ENCODE results near the gene ANKRD60.

ANKRD60 gene

GRCh38 chr20:58173930-58174707 is 54.3 kb downstream of the ANKRD60 start:
- Histone ChIP-seq H3K9me3 (ENCODE audit: control insufficient read depth, insufficient read depth, low read length) (no peaks in the 10 kb centered on the region), H3K27me3 (ENCODE audit: control insufficient read depth, insufficient read depth, low read length) (peaks cover 15% of the 10 kb centered on the region), H3K4me1 (ENCODE audit: control insufficient read depth, insufficient read depth, low read length) (peaks cover 10% of the 10 kb centered on the region), H3K36me3 (ENCODE audit: control insufficient read depth, insufficient read depth, low read length) (no peaks in the 10 kb centered on the region), H3K9ac (ENCODE audit: low read depth, low read length) (no peak overlapping the region), H3K4me3 (ENCODE audit: low read depth, low read length) (peak overlapping the region; percentile 35; the same call in 1 of the 2 replicates), H3K27ac (ENCODE audit: low read depth, low read length) (no peak overlapping the region)

- Histone ChIP-seq H3K9me3 (ENCODE audit: control insufficient read depth, insufficient read depth, low read length) (no peaks in the 10 kb centered on the region), H3K27me3 (ENCODE audit: control insufficient read depth, insufficient read depth, low read length) (peaks cover 5% of the 10 kb centered on the region), H3K4me1 (ENCODE audit: control insufficient read depth, insufficient read depth, low read length) (peaks cover 10% of the 10 kb centered on the region), H3K36me3 (ENCODE audit: control insufficient read depth, insufficient read depth, low read length) (no peaks in the 10 kb centered on the region), H3K9ac (ENCODE audit: low read depth, low read length) (no peak overlapping the region), H3K4me3 (ENCODE audit: low read depth, low read length) (no peak overlapping the region), H3K27ac (ENCODE audit: low read depth, low read length) (no peak overlapping the region)
Observed at GRCh38 chr20:58173091-58173490, 55.4 kb downstream of the ANKRD60 start.

- no peak overlapping the region for H3K4me3 ChIP-seq (ENCODE audit: low read depth, low read length)
- no peaks in the 10 kb centered on the region for H3K36me3 ChIP-seq (ENCODE audit: control insufficient read depth, insufficient read depth, low read length)
- H3K27ac ChIP-seq (ENCODE audit: low read depth, low read length) = no peak overlapping the region
- no peaks in the 10 kb centered on the region; the same call in 1 of the 2 replicates for H3K27me3 ChIP-seq (ENCODE audit: control insufficient read depth, insufficient read depth, low read length)
- H3K9ac ChIP-seq (ENCODE audit: low read depth, low read length) = no peak overlapping the region
- H3K4me1 ChIP-seq (ENCODE audit: control insufficient read depth, insufficient read depth, low read length) = peaks cover 10% of the 10 kb centered on the region
- no peaks in the 10 kb centered on the region for H3K9me3 ChIP-seq (ENCODE audit: control insufficient read depth, insufficient read depth, low read length)
Observed at GRCh38 chr20:58171796-58172425, 56.5 kb downstream of the ANKRD60 start.

GRCh38 chr20:58169450-58169849 is 59.0 kb downstream of the ANKRD60 start:
- no peaks in the 10 kb centered on the region for H3K9me3 ChIP-seq (ENCODE audit: control insufficient read depth, insufficient read depth, low read length)
- no peaks in the 10 kb centered on the region for H3K27me3 ChIP-seq (ENCODE audit: control insufficient read depth, insufficient read depth, low read length)
- peaks cover 1% of the 10 kb centered on the region for H3K4me1 ChIP-seq (ENCODE audit: control insufficient read depth, insufficient read depth, low read length)
- H3K9ac ChIP-seq (ENCODE audit: low read depth, low read length) = no peak overlapping the region
- H3K27ac ChIP-seq (ENCODE audit: low read depth, low read length) = no peak overlapping the region
- no peak overlapping the region for H3K4me3 ChIP-seq (ENCODE audit: low read depth, low read length)
- no peaks in the 10 kb centered on the region for H3K36me3 ChIP-seq (ENCODE audit: control insufficient read depth, insufficient read depth, low read length)

- no peaks in the 10 kb centered on the region for H3K36me3 ChIP-seq (ENCODE audit: control insufficient read depth, insufficient read depth, low read length)
- no peaks in the 10 kb centered on the region for H3K4me1 ChIP-seq (ENCODE audit: control insufficient read depth, insufficient read depth, low read length)
- H3K9ac ChIP-seq (ENCODE audit: low read depth, low read length) = no peak overlapping the region
- H3K9me3 ChIP-seq (ENCODE audit: control insufficient read depth, insufficient read depth, low read length) = no peaks in the 10 kb centered on the region
- no peak overlapping the region for H3K27ac ChIP-seq (ENCODE audit: low read depth, low read length)
- no peaks in the 10 kb centered on the region for H3K27me3 ChIP-seq (ENCODE audit: control insufficient read depth, insufficient read depth, low read length)
- H3K4me3 ChIP-seq (ENCODE audit: low read depth, low read length) = no peak overlapping the region
Observed at GRCh38 chr20:58168843-58169242, 59.6 kb downstream of the ANKRD60 start.

- H3K36me3 ChIP-seq (ENCODE audit: control insufficient read depth, insufficient read depth, low read length) = no peaks in the 10 kb centered on the region
- no peaks in the 10 kb centered on the region for H3K27me3 ChIP-seq (ENCODE audit: control insufficient read depth, insufficient read depth, low read length)
- no peak overlapping the region for H3K27ac ChIP-seq (ENCODE audit: low read depth, low read length)
- no peak overlapping the region for H3K9ac ChIP-seq (ENCODE audit: low read depth, low read length)
- no peak overlapping the region for H3K4me3 ChIP-seq (ENCODE audit: low read depth, low read length)
- no peaks in the 10 kb centered on the region for H3K4me1 ChIP-seq (ENCODE audit: control insufficient read depth, insufficient read depth, low read length)
- no peaks in the 10 kb centered on the region for H3K9me3 ChIP-seq (ENCODE audit: control insufficient read depth, insufficient read depth, low read length)
Observed at GRCh38 chr20:58167759-58168158, 60.7 kb downstream of the ANKRD60 start.
